ENCODE results near the gene AHSG. TPM values are rescaled to one million over a fixed set of nuclear protein-coding genes. Genes with fewer than 3 reads are reported as not detected.

Gene AHSG
- total RNA-seq, 4 donors from 2014 or later: not detected

- no peak for TF ChIP-seq POLR2A (IDR thresholded peaks at IDR 0.05)
- no peak for TF ChIP-seq CTCF (IDR thresholded peaks at IDR 0.05)
- intact Hi-C loops (cut with DNase I; ENCODE audit: low total_unique reads): no loop called here
- Histone ChIP-seq H3K4me1 (no peaks in the 10 kb centered on the region), H3K27me3 (no peaks in the 10 kb centered on the region), H3K4me3 (no peak overlapping the region), H3K9me3 (no peaks in the 10 kb centered on the region), H3K27ac (no peak overlapping the region), H3K36me3 (no peaks in the 10 kb centered on the region)
- DNase-seq: no peak
Measured at GRCh38 chr3:186653080-186653707, 40.3 kb downstream of the AHSG start.

GRCh38 chr3:186653984-186654383 lies 41.1 kb downstream of the AHSG start:
- Histone ChIP-seq H3K27ac (no peak overlapping the region), H3K9me3 (no peaks in the 10 kb centered on the region), H3K4me1 (no peaks in the 10 kb centered on the region), H3K36me3 (no peaks in the 10 kb centered on the region), H3K27me3 (no peaks in the 10 kb centered on the region), H3K4me3 (no peak overlapping the region)
- TF ChIP-seq CTCF (IDR thresholded peaks at IDR 0.05) (no peak), POLR2A (IDR thresholded peaks at IDR 0.05) (no peak)
- no peak for DNase-seq
- intact Hi-C loops (cut with DNase I; ENCODE audit: low total_unique reads): no loop called here

GRCh38 chr3:186663361-186664118 lies 50.7 kb downstream of the AHSG start:
- Histone ChIP-seq H3K27me3 (no peaks in the 10 kb centered on the region), H3K9me3 (no peaks in the 10 kb centered on the region), H3K36me3 (no peaks in the 10 kb centered on the region), H3K4me3 (no peak overlapping the region), H3K4me1 (no peaks in the 10 kb centered on the region), H3K27ac (no peak overlapping the region)
- TF ChIP-seq POLR2A (IDR thresholded peaks at IDR 0.05): no peak
- no peak for TF ChIP-seq CTCF (IDR thresholded peaks at IDR 0.05)
- intact Hi-C loops (cut with DNase I; ENCODE audit: low total_unique reads): no loop called here
- no peak for DNase-seq

GRCh38 chr3:186664119-186664495 lies 51.2 kb downstream of the AHSG start:
- no peaks in the 10 kb centered on the region for H3K4me1 ChIP-seq
- no peak overlapping the region for H3K4me3 ChIP-seq
- H3K9me3 ChIP-seq: no peaks in the 10 kb centered on the region
- DNase-seq: no peak
- no peaks in the 10 kb centered on the region for H3K36me3 ChIP-seq
- TF ChIP-seq CTCF (IDR thresholded peaks at IDR 0.05): no peak
- no peak for TF ChIP-seq POLR2A (IDR thresholded peaks at IDR 0.05)
- no peaks in the 10 kb centered on the region for H3K27me3 ChIP-seq
- no peak overlapping the region for H3K27ac ChIP-seq
- intact Hi-C loops (cut with DNase I; ENCODE audit: low total_unique reads): no loop called here

GRCh38 chr3:186664506-186664905 lies 51.6 kb downstream of the AHSG start:
- H3K36me3 ChIP-seq: no peaks in the 10 kb centered on the region
- H3K27me3 ChIP-seq: no peaks in the 10 kb centered on the region
- intact Hi-C loops (cut with DNase I; ENCODE audit: low total_unique reads): no loop called here
- DNase-seq: no peak
- H3K4me1 ChIP-seq: no peaks in the 10 kb centered on the region
- no peak overlapping the region for H3K27ac ChIP-seq
- H3K9me3 ChIP-seq: no peaks in the 10 kb centered on the region
- no peak for TF ChIP-seq CTCF (IDR thresholded peaks at IDR 0.05)
- TF ChIP-seq POLR2A (IDR thresholded peaks at IDR 0.05): no peak
- no peak overlapping the region for H3K4me3 ChIP-seq
